LNCAP (cell line): Measurements from ENCODE around the gene ASB13.

ENCODE experiments used
- TF ChIP-seq, protein P1 (sequence below): fragments of 450-650 bp; IDR thresholded peaks from 2 replicates; pipeline ENCODE4 v1.5.1; 2017; ENCODE audit warnings: mild to moderate bottlenecking

The ASB13 gene, protein sequence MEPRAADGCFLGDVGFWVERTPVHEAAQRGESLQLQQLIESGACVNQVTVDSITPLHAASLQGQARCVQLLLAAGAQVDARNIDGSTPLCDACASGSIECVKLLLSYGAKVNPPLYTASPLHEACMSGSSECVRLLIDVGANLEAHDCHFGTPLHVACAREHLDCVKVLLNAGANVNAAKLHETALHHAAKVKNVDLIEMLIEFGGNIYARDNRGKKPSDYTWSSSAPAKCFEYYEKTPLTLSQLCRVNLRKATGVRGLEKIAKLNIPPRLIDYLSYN

DNA sequence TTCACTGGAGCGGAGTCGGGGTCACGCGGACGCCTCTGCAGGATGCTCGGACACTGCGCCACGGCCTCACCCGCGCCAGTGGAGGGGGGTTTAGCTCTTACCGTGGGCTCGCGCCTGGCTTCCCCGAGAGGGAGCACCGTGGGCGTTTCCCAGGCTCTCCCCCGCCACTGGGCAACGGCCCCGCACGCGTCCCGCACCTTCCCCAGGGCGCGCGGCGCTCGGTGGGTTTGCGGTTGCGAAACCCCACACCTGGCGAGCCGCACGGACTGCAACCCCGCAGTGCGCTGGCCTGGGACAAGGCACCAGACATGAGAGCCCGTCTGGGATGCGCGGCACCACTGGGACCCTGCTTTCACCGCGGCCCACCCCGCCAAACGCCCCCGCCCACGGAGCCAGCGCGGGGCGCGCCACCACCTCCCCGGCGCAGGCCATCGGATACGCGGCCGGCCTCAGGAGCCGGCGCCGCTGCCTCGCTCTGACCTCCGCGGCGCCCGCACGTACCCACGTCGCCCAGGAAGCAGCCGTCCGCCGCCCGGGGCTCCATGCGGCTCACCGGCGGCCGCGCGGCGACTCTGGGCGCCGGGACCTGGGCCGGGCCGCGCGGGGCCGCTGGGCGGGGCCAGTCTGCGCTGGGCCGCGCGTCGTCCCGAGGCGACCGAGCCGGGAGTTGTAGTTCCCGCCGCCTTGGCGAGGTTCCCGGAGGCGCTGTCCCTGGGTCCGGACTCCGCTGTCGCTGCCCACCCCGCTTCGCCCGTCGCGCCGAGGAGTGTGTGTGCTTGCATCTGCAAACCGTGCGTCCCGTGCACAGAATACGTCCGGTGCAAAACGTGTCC lies at the start of gene ASB13:
TSS of gene ASB13 (minus strand) at position 588 of the 833 bp plus-strand sequence. CDS start at position 544, 44 bp downstream.
- TF ChIP-seq, protein P1, sequence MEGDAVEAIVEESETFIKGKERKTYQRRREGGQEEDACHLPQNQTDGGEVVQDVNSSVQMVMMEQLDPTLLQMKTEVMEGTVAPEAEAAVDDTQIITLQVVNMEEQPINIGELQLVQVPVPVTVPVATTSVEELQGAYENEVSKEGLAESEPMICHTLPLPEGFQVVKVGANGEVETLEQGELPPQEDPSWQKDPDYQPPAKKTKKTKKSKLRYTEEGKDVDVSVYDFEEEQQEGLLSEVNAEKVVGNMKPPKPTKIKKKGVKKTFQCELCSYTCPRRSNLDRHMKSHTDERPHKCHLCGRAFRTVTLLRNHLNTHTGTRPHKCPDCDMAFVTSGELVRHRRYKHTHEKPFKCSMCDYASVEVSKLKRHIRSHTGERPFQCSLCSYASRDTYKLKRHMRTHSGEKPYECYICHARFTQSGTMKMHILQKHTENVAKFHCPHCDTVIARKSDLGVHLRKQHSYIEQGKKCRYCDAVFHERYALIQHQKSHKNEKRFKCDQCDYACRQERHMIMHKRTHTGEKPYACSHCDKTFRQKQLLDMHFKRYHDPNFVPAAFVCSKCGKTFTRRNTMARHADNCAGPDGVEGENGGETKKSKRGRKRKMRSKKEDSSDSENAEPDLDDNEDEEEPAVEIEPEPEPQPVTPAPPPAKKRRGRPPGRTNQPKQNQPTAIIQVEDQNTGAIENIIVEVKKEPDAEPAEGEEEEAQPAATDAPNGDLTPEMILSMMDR = no peak

DNA sequence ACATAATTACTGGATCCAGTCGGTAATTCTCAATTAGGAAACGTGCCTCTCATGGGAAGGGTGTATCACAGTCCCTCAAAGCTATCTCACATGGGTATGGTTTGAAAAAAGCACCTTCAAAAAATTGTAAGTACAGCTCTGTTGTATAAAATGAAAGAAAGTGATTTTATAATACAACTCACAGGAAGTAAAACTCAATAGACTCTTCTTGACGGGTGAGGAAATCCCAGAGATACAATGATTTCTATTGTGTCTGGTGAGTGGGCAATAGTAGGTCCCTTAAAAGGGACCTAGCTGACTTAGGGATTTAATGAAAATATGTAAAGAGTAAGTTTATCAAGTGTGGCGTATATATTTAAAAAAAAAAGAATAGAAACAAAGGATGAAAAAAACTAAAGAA lies 45.2 kb upstream of the ASB13 start:
- TF ChIP-seq, protein P1 = no peak

DNA sequence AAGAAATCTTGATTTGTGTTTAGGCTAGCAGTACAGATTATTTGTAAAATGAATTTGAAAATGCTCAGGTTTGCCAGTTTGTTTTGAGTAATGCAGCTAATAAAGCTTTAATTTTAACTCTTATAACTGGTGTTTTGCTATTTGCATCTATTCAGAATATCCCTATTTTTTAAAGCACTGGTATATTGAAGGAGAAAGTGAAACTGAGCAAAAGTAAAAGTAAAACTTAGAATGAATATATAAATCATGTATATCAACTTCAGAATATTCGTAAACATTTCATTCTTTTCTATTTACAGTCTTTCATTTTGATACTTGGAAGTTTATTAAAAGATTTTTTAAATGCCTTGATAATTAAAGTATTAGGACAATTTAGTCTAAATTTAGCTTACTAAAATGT lies 44.5 kb upstream of the ASB13 start:
- TF ChIP-seq, protein P1 = no peak

DNA sequence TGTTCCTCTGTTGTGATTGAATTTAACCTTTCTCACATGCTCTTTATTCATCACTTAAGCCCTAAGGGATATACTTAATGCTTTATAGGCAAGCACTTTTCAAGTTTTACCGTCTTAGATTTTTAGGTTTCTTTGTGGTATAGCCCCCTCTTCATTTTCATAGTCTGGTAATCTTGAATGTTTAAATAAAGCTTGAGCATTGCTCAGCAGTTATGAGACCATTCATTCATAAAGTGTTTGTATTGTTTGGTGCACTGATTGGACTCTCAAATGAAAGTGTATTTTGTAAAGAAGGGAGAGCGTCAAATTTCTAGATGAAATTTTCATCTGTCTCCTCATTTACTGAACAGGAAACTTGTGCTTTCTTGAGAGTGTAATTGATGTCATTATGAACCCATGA lies 43.5 kb upstream of the ASB13 start:
- TF ChIP-seq, protein P1 = no peak

DNA sequence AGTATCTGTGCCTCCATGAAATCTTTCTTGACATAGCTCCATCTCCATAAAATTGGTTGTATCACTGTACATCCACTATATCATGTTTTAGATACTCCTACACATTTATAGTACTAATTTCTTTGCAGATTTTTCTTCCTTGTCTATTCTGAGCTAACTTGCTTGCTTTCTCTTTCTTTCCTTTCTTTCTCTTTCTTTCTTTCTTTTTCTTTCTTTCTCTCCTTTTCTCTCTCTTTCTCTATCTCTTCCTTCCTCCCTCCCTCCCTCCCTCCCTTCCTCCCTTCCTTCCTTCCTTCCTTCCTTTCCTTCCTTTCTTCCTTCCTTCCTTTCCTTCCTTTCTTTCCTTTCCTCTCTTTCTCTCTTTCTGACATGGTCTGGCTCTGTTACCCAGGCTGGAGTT lies 42.0 kb upstream of the ASB13 start:
- TF ChIP-seq, protein P1 = no peak

DNA sequence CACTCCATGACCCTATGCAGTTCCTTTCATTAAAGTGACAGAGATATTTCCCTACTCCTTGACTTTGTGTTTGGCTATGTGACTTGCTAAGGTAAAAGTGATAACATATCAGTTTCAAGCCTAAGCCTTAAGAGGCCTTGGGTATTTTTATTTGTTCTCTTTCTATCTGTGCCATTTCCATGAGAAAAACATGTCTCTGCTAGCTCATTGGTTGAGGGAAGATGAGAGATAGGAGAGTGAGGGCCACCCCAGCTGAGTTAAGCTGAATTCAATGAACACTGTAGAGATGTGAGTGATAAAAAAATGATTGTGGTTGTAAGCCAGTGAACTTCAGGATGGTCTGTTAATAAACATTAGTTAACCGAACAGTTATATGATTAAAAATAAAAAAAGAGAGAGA lies 31.7 kb upstream of the ASB13 start:
- TF ChIP-seq, protein P1 = no peak

DNA sequence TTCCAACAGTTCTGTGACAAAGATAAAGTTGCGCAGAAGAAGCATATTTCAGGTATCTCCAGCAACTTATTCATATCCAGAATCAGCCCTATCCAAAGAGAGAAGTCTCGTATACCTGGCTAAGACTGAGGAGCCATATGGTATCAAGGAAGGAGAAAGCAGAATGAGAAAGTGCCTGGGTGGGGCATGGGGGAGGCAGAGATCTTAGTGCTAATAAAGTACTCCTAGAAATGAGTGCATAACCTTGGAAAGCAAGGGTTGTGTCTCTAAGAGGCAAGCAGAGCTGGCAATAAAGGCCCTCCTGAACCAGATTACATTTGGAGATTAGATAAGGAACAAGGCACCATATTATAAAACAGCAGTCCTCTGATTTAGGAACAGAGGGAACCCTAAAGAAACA lies 30.9 kb upstream of the ASB13 start:
- TF ChIP-seq, protein P1 = no peak
